GM12874 (cell line): Measurements from ENCODE around the gene LYSMD3.

Experiments used
- CTCF ChIP-seq: IDR thresholded peaks from 2 replicates; pipeline ENCODE4 v1.5.1; 2011; ENCODE audit warnings: low read depth, mild to moderate bottlenecking, control low read depth, low read length, moderate library complexity; ENCODE audit not compliant: insufficient read depth

LYSMD3 gene

GRCh38 chr5:90473396-90474234, 55.8 kb downstream of the LYSMD3 start:
- TF ChIP-seq CTCF: no peak

- no peak for TF ChIP-seq CTCF
These were observed 56.5 kb downstream of the LYSMD3 start for GRCh38 chr5:90472783-90473395.
